SK-N-MC (cell line): ENCODE data around the gene ALG14.

Experiments used
- EZH2 ChIP-seq: fragments of 200-600 bp; sonication (generic); IDR thresholded peaks from one replicate; pipeline ENCODE4 v1.6.1; 2017; ENCODE audit warnings: antibody characterized with exemption
- FOXP2 ChIP-seq: optimal IDR thresholded peaks from 2 replicates; pipeline ENCODE3; 2011; ENCODE audit warnings: mild to moderate bottlenecking, moderate library complexity; ENCODE audit not compliant: insufficient read depth; ENCODE audit errors: extremely low read length, control extremely low read depth
- POLR2AphosphoS5 ChIP-seq: IDR thresholded peaks from 2 replicates; pipeline ENCODE4 v1.6.1; 2012; ENCODE audit warnings: mild to moderate bottlenecking, low read depth, low read length, borderline replicate concordance

DNA sequence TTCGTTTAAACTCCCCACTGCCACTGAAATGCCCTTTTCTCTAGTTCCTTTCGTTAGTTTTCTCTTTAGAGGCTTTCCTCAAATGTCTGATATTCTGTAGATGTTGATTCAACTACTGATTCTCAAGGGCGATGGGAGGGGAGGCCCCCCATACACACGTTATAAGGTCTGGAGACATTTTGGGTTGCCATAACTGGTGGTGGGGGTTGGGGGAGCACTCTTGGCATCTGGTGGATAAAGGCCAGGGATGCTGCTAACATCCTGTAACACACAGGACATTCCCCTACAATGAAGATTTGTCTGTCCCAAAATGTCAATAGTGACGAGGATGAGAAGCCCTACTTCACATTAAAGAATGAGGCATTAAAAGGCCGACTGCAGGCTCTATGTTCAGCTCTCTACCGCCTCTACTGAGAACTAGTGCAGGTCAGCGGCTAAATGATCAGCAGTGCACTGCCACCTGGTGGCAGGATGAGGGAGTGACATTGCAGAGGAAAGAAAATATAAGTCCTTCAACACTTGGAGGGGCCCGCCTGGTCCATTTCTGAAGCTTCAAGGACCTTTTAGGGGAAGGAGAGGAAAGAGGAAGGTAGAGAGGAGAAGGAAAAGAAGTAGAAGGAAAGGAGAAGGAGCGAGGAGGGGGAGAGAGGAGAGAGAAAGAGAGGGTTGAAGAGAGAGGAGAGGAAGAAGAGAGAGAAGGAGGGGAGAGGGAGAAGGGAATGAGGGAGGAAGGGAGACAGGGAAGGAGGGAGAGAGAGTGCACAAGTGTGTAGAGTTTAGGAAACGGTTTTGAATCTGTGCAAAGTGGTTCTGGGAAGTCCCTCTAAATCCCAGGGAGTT lies 29.4 kb downstream of the ALG14 start:
- no peak for TF ChIP-seq POLR2AphosphoS5
- TF ChIP-seq EZH2: no peak
- TF ChIP-seq FOXP2: no peak
